DOHH2 (cell line): ENCODE measurements around the gene OR2F2.

ENCODE experiments used
- CTCF ChIP-seq: fragments of 200-600 bp; sonication (generic); IDR thresholded peaks from one replicate; pipeline ENCODE4 v1.5.1; 2014; ENCODE audit warnings: antibody characterized with exemption, mild to moderate bottlenecking, low read depth, low read length; ENCODE audit not compliant: poor library complexity, severe bottlenecking
- EZH2phosphoT487 ChIP-seq: fragments of 200-600 bp; sonication (generic); IDR thresholded peaks from 2 replicates; pipeline ENCODE4 v1.6.1; 2017; ENCODE audit warnings: borderline replicate concordance, mild to moderate bottlenecking, antibody characterized with exemption, low read length, moderate library complexity, mixed read lengths

- no peak for TF ChIP-seq CTCF
- TF ChIP-seq EZH2phosphoT487: no peak
Measured at GRCh38 chr7:143973870-143974416, 38.9 kb downstream of the OR2F2 start.
